ENCODE data around the gene FOSL2. TPM values are rescaled to one million over a fixed set of nuclear protein-coding genes. Genes with fewer than 3 reads are reported as not detected.

The FOSL2 gene
- total and polyA plus RNA-seq, 2 experiments from 2014 or later, result 0.60 to 4.3 TPM

DNA sequence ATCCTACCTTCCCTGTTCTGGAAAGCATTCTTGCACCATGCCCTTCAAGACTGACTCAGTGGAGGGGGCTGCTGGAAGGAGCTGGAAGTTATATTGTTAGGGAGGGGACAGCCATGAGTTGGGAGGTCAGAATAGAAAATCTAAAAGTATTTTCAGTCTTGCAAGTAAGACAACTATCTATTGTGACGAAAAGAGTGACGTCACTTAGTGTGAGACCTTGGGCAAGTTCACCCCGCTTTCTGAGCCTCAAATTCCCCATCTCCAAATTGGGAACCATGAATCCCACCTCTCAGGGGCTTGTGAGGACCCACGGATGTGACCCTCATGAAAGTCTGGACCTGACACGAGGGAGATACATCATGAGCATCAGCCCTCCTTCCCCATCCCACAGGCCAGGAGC lies 46.5 kb downstream of the FOSL2 start:
- Mint-ChIP-seq H3K4me1 (no peaks in the 10 kb centered on the region), H3K27ac (no peak overlapping the region), H3K9me3 (peaks cover 3% of the 10 kb centered on the region; the same call in 2 of the 3 replicates), H3K27me3 (ENCODE audit: insufficient read depth, low read depth, poor library complexity) (peaks cover 5% of the 10 kb centered on the region), H3K36me3 (ENCODE audit: low read depth) (no peaks in the 10 kb centered on the region), H3K4me3 (no peak overlapping the region)
- no peak for TF ChIP-seq POLR2AphosphoS5 (IDR thresholded peaks at IDR 0.05; ENCODE audit: low read depth)
- TF ChIP-seq, protein P1, sequence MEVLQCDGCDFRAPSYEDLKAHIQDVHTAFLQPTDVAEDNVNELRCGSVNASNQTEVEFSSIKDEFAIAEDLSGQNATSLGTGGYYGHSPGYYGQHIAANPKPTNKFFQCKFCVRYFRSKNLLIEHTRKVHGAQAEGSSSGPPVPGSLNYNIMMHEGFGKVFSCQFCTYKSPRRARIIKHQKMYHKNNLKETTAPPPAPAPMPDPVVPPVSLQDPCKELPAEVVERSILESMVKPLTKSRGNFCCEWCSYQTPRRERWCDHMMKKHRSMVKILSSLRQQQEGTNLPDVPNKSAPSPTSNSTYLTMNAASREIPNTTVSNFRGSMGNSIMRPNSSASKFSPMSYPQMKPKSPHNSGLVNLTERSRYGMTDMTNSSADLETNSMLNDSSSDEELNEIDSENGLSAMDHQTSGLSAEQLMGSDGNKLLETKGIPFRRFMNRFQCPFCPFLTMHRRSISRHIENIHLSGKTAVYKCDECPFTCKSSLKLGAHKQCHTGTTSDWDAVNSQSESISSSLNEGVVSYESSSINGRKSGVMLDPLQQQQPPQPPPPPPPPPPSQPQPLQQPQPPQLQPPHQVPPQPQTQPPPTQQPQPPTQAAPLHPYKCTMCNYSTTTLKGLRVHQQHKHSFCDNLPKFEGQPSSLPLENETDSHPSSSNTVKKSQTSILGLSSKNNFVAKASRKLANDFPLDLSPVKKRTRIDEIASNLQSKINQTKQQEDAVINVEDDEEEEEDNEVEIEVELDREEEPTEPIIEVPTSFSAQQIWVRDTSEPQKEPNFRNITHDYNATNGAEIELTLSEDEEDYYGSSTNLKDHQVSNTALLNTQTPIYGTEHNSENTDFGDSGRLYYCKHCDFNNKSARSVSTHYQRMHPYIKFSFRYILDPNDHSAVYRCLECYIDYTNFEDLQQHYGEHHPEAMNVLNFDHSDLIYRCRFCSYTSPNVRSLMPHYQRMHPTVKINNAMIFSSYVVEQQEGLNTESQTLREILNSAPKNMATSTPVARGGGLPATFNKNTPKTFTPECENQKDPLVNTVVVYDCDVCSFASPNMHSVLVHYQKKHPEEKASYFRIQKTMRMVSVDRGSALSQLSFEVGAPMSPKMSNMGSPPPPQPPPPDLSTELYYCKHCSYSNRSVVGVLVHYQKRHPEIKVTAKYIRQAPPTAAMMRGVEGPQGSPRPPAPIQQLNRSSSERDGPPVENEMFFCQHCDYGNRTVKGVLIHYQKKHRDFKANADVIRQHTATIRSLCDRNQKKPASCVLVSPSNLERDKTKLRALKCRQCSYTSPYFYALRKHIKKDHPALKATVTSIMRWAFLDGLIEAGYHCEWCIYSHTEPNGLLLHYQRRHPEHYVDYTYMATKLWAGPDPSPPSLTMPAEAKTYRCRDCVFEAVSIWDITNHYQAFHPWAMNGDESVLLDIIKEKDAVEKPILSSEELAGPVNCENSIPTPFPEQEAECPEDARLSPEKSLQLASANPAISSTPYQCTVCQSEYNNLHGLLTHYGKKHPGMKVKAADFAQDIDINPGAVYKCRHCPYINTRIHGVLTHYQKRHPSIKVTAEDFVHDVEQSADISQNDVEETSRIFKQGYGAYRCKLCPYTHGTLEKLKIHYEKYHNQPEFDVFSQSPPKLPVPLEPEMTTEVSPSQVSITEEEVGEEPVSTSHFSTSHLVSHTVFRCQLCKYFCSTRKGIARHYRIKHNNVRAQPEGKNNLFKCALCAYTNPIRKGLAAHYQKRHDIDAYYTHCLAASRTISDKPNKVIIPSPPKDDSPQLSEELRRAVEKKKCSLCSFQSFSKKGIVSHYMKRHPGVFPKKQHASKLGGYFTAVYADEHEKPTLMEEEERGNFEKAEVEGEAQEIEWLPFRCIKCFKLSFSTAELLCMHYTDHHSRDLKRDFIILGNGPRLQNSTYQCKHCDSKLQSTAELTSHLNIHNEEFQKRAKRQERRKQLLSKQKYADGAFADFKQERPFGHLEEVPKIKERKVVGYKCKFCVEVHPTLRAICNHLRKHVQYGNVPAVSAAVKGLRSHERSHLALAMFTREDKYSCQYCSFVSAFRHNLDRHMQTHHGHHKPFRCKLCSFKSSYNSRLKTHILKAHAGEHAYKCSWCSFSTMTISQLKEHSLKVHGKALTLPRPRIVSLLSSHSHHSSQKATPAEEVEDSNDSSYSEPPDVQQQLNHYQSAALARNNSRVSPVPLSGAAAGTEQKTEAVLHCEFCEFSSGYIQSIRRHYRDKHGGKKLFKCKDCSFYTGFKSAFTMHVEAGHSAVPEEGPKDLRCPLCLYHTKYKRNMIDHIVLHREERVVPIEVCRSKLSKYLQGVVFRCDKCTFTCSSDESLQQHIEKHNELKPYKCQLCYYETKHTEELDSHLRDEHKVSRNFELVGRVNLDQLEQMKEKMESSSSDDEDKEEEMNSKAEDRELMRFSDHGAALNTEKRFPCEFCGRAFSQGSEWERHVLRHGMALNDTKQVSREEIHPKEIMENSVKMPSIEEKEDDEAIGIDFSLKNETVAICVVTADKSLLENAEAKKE (CRISPR knock-in tag; IDR thresholded peaks at IDR 0.05), result no peak
- TF ChIP-seq, protein P2, sequence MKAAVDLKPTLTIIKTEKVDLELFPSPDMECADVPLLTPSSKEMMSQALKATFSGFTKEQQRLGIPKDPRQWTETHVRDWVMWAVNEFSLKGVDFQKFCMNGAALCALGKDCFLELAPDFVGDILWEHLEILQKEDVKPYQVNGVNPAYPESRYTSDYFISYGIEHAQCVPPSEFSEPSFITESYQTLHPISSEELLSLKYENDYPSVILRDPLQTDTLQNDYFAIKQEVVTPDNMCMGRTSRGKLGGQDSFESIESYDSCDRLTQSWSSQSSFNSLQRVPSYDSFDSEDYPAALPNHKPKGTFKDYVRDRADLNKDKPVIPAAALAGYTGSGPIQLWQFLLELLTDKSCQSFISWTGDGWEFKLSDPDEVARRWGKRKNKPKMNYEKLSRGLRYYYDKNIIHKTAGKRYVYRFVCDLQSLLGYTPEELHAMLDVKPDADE (IDR thresholded peaks at IDR 0.05), result no peak
- Histone ChIP-seq H3K36me3 (ENCODE audit: insufficient read depth) (no peaks in the 10 kb centered on the region), H3K27ac (ENCODE audit: low read depth) (no peak overlapping the region), H3K9me2 (ENCODE audit: insufficient read depth) (no peaks in the 10 kb centered on the region), H3F3A (replicated peaks; ENCODE audit: low read depth) (no peaks in the 10 kb centered on the region), H2AFZ (no peak overlapping the region), H3K4me2 (no peak overlapping the region), H3K4me3 (no peak overlapping the region), H3K4me1 (ENCODE audit: insufficient read depth) (no peaks in the 10 kb centered on the region), H4K20me1 (replicated peaks; ENCODE audit: insufficient read depth) (no peaks in the 10 kb centered on the region), H3K79me2 (replicated peaks; ENCODE audit: insufficient read depth) (no peaks in the 10 kb centered on the region), H3K27me3 (ENCODE audit: insufficient read depth) (no peaks in the 10 kb centered on the region)
- ATAC-seq, result no peak
- no peak for DNase-seq (ENCODE audit: low spot score)

DNA sequence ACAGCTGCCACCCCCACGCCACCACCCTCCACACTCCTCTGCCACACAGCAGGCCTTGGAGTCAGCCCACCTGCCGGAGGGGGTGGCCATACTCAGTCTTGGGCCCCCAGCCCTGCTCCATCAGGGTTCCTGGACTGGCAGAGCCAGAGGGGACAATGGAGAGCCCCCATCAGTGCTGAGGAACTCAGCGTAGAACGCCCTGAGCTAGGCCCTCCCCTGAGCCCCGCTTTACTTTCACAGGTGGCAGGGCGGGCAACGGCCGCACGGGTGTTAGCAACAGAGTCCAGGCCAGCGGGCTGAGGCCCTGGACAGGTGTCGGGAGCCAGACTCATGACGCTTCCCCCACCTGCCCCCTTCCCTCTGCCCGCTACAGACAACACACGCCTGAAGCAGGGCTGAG lies 47.1 kb downstream of the FOSL2 start:
- Mint-ChIP-seq H3K4me1 (no peaks in the 10 kb centered on the region), H3K4me3 (no peak overlapping the region), H3K27ac (no peak overlapping the region), H3K9me3 (peaks cover 2% of the 10 kb centered on the region; the same call in 2 of the 3 replicates), H3K27me3 (ENCODE audit: insufficient read depth, low read depth, poor library complexity) (peaks cover 5% of the 10 kb centered on the region), H3K36me3 (ENCODE audit: low read depth) (no peaks in the 10 kb centered on the region)
- DNase-seq (ENCODE audit: low spot score), result no peak
- ATAC-seq, result no peak
- no peaks in the 10 kb centered on the region for H3F3A ChIP-seq (replicated peaks; ENCODE audit: low read depth)
- H3K4me3 ChIP-seq, result no peak overlapping the region
- no peaks in the 10 kb centered on the region for H4K20me1 ChIP-seq (replicated peaks; ENCODE audit: insufficient read depth)
- H2AFZ ChIP-seq, result no peak overlapping the region
- H3K79me2 ChIP-seq (replicated peaks; ENCODE audit: insufficient read depth), result no peaks in the 10 kb centered on the region
- no peak overlapping the region for H3K4me2 ChIP-seq
- no peaks in the 10 kb centered on the region for H3K4me1 ChIP-seq (ENCODE audit: insufficient read depth)
- H3K27ac ChIP-seq (ENCODE audit: low read depth), result no peak overlapping the region
- no peaks in the 10 kb centered on the region for H3K36me3 ChIP-seq (ENCODE audit: insufficient read depth)
- no peaks in the 10 kb centered on the region for H3K9me2 ChIP-seq (ENCODE audit: insufficient read depth)
- no peaks in the 10 kb centered on the region for H3K27me3 ChIP-seq (ENCODE audit: insufficient read depth)
- TF ChIP-seq NANOG (IDR thresholded peaks at IDR 0.05; ENCODE audit: borderline replicate concordance), result no peak
- no peak for TF ChIP-seq POLR2AphosphoS5 (IDR thresholded peaks at IDR 0.05; ENCODE audit: low read depth)
- no peak for TF ChIP-seq JUNB (IDR thresholded peaks at IDR 0.05; ENCODE audit: unreplicated experiment)
- TF ChIP-seq, protein P3, sequence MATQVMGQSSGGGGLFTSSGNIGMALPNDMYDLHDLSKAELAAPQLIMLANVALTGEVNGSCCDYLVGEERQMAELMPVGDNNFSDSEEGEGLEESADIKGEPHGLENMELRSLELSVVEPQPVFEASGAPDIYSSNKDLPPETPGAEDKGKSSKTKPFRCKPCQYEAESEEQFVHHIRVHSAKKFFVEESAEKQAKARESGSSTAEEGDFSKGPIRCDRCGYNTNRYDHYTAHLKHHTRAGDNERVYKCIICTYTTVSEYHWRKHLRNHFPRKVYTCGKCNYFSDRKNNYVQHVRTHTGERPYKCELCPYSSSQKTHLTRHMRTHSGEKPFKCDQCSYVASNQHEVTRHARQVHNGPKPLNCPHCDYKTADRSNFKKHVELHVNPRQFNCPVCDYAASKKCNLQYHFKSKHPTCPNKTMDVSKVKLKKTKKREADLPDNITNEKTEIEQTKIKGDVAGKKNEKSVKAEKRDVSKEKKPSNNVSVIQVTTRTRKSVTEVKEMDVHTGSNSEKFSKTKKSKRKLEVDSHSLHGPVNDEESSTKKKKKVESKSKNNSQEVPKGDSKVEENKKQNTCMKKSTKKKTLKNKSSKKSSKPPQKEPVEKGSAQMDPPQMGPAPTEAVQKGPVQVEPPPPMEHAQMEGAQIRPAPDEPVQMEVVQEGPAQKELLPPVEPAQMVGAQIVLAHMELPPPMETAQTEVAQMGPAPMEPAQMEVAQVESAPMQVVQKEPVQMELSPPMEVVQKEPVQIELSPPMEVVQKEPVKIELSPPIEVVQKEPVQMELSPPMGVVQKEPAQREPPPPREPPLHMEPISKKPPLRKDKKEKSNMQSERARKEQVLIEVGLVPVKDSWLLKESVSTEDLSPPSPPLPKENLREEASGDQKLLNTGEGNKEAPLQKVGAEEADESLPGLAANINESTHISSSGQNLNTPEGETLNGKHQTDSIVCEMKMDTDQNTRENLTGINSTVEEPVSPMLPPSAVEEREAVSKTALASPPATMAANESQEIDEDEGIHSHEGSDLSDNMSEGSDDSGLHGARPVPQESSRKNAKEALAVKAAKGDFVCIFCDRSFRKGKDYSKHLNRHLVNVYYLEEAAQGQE (IDR thresholded peaks at IDR 0.05; ENCODE audit: unreplicated experiment), result no peak
- no peak for TF ChIP-seq EZH2 (IDR thresholded peaks at IDR 0.05; ENCODE audit: low read depth, unreplicated experiment)
- TF ChIP-seq ZNF114 (CRISPR knock-in tag; IDR thresholded peaks at IDR 0.05), result no peak
- TF ChIP-seq STAT1 (IDR thresholded peaks at IDR 0.05; ENCODE audit: unreplicated experiment), result no peak
- TF ChIP-seq, protein P2 (IDR thresholded peaks at IDR 0.05), result no peak
- no peak for TF ChIP-seq EZH2phosphoT487 (IDR thresholded peaks at IDR 0.05; ENCODE audit: unreplicated experiment)
